Loucy (cell line): Measurements from ENCODE around the gene TPST2.
A peak's percentile ranks its signal among the peaks of the same experiment; 100 is the strongest.

Experiments
- H2AFZ ChIP-seq: fragments of 200-600 bp; sonication (generic); 2 replicates; pipeline ENCODE4 v1.6.0; 2016; ENCODE audit warnings: antibody characterized with exemption, mild to moderate bottlenecking, low read length, moderate library complexity
- H3F3A ChIP-seq: fragments of 200-600 bp; 2 replicates; pipeline ENCODE4 v1.6.0; 2016; ENCODE audit warnings: antibody characterized with exemption, low read depth, mild to moderate bottlenecking
- H3K27me3 ChIP-seq: fragments of 200-600 bp; sonication (generic); 2 replicates; pipeline ENCODE4 v1.6.1; 2014; ENCODE audit warnings: low read length, mild to moderate bottlenecking; ENCODE audit not compliant: insufficient read depth, poor library complexity, severe bottlenecking
- H3K36me3 ChIP-seq: fragments of 200-600 bp; sonication (generic); 2 replicates; pipeline ENCODE4 v1.6.1; 2016; ENCODE audit warnings: low read length; ENCODE audit not compliant: insufficient read depth
- H3K4me1 ChIP-seq: fragments of 200-600 bp; sonication (generic); 2 replicates; pipeline ENCODE4 v1.5.1; 2014; ENCODE audit warnings: low read length, mild to moderate bottlenecking; ENCODE audit not compliant: insufficient read depth, poor library complexity, severe bottlenecking
- H3K4me2 ChIP-seq: fragments of 200-600 bp; sonication (generic); 2 replicates; pipeline ENCODE4 v1.6.0; 2014; ENCODE audit warnings: antibody characterized with exemption, low read length, low read depth, mild to moderate bottlenecking; ENCODE audit not compliant: poor library complexity, severe bottlenecking
- H3K4me3 ChIP-seq: fragments of 200-600 bp; sonication (generic); 2 replicates; pipeline ENCODE4 v1.5.1; 2014; ENCODE audit warnings: low read length, mild to moderate bottlenecking, mixed read lengths; ENCODE audit not compliant: poor library complexity, severe bottlenecking
- H3K79me2 ChIP-seq: fragments of 200-600 bp; sonication (generic); 2 replicates; pipeline ENCODE4 v1.6.1; 2014; ENCODE audit warnings: low read length; ENCODE audit not compliant: insufficient read depth
- H3K9ac ChIP-seq: fragments of 200-600 bp; sonication (generic); 2 replicates; pipeline ENCODE4 v1.6.0; 2014; ENCODE audit warnings: mild to moderate bottlenecking, low read depth, low read length, moderate library complexity; ENCODE audit not compliant: poor library complexity, severe bottlenecking
- H3K9me2 ChIP-seq: fragments of 200-600 bp; sonication (generic); replicated peaks from 2 replicates; pipeline ENCODE4 v1.6.1; 2016; ENCODE audit warnings: low read depth, low read length, mixed read lengths
- H3K9me3 ChIP-seq: fragments of 200-600 bp; sonication (generic); 2 replicates; pipeline ENCODE4 v1.6.1; 2014; ENCODE audit warnings: mild to moderate bottlenecking, antibody characterized with exemption, low read length, low read depth; ENCODE audit not compliant: insufficient read depth
- H4K20me1 ChIP-seq: fragments of 200-600 bp; sonication (generic); 2 replicates; pipeline ENCODE4 v1.6.0; 2014; ENCODE audit warnings: antibody characterized with exemption, low read length, mild to moderate bottlenecking; ENCODE audit not compliant: insufficient read depth, poor library complexity, severe bottlenecking
- CTCF ChIP-seq: fragments of 200-600 bp; sonication (generic); conservative IDR thresholded peaks from 2 replicates; pipeline ENCODE4 v1.5.1; 2014; ENCODE audit warnings: mild to moderate bottlenecking, antibody characterized with exemption, low read length
- EZH2phosphoT487 ChIP-seq: fragments of 200-600 bp; IDR thresholded peaks from 2 replicates; pipeline ENCODE4 v1.6.1; 2018; ENCODE audit warnings: antibody characterized with exemption, mild to moderate bottlenecking, moderate library complexity, borderline replicate concordance

TPST2 gene

GRCh38 chr22:26479043-26479791, 110.7 kb downstream of the TPST2 start:
- Histone ChIP-seq H3K4me1 (peaks cover 68% of the 10 kb centered on the region), H3K27me3 (no peaks in the 10 kb centered on the region), H3K36me3 (no peaks in the 10 kb centered on the region), H3K79me2 (peaks cover 93% of the 10 kb centered on the region), H3K4me3 (peak overlapping the region; percentile 97), H3K9ac (peak overlapping the region; percentile 96), H3K9me3 (no peaks in the 10 kb centered on the region), H3K9me2 (no peaks in the 10 kb centered on the region), H3F3A (no peaks in the 10 kb centered on the region), H2AFZ (peak overlapping the region; percentile 49), H3K4me2 (peak overlapping the region; percentile 82), H4K20me1 (no peaks in the 10 kb centered on the region)
- TF ChIP-seq CTCF (peak; percentile 47), EZH2phosphoT487 (no peak)

- Histone ChIP-seq H3K9ac (peak overlapping the region; percentile 44), H3K4me2 (peak overlapping the region; percentile 82), H3K4me1 (peaks cover 60% of the 10 kb centered on the region)
Measured at GRCh38 chr22:26477341-26477731, 112.6 kb downstream of the TPST2 start.

GRCh38 chr22:26476705-26477340, 113.1 kb downstream of the TPST2 start:
- H3K4me1 ChIP-seq, result peaks cover 55% of the 10 kb centered on the region
- H3K4me2 ChIP-seq, result peak overlapping the region; percentile 82
- H3K9me3 ChIP-seq, result no peaks in the 10 kb centered on the region

More at GRCh38 chr22:26477341-26477731, 112.6 kb downstream of the TPST2 start:
- H3F3A ChIP-seq, result no peaks in the 10 kb centered on the region
- no peaks in the 10 kb centered on the region for H3K9me3 ChIP-seq
- H3K79me2 ChIP-seq, result peaks cover 89% of the 10 kb centered on the region
- no peak overlapping the region for H2AFZ ChIP-seq
- H3K27me3 ChIP-seq, result no peaks in the 10 kb centered on the region
- H3K4me3 ChIP-seq, result peak overlapping the region; percentile 59
- TF ChIP-seq EZH2phosphoT487, result no peak
- TF ChIP-seq CTCF, result no peak
- H4K20me1 ChIP-seq, result no peaks in the 10 kb centered on the region
- peaks cover 10% of the 10 kb centered on the region; the same call in 1 of the 2 replicates for H3K36me3 ChIP-seq
- no peaks in the 10 kb centered on the region for H3K9me2 ChIP-seq

More at GRCh38 chr22:26476705-26477340, 113.1 kb downstream of the TPST2 start:
- Histone ChIP-seq H3K79me2 (peaks cover 84% of the 10 kb centered on the region), H3K4me3 (peak overlapping the region; percentile 59), H3K36me3 (peaks cover 15% of the 10 kb centered on the region; the same call in 1 of the 2 replicates), H3K27me3 (no peaks in the 10 kb centered on the region), H3F3A (no peaks in the 10 kb centered on the region), H2AFZ (no peak overlapping the region), H4K20me1 (no peaks in the 10 kb centered on the region), H3K9ac (peak overlapping the region; percentile 44), H3K9me2 (no peaks in the 10 kb centered on the region)
- TF ChIP-seq CTCF (no peak), EZH2phosphoT487 (no peak)
